ENCODE data around the gene TRRAP. TPM values are rescaled to one million over a fixed set of nuclear protein-coding genes. Genes with fewer than 3 reads are reported as not detected.

The TRRAP gene
- total and polyA plus RNA-seq, 8 donors = 4.3 to 38.0 (median 15.7) TPM

GRCh38 chr7:98879198-98879978, 1.1 kb downstream of the TRRAP start:
- DNase-seq = peak in 1 of 2 donors; percentile 80

GRCh38 chr7:98879979-98880315, 1.6 kb downstream of the TRRAP start:
- Histone ChIP-seq H3K4me1 (peaks cover 13 to 32% (median 27%) of the 10 kb centered on the region in 4 donors), H3K4me3 (peak overlapping the region; percentile 90 to 100 (median 94)), H3K9me3 (no peaks in the 10 kb centered on the region), H3K27ac (peak overlapping the region in 3 of 5 donors; percentile 91 to 96 (median 95)), H3K27me3 (no peaks in the 10 kb centered on the region), H3K36me3 (peaks cover 22 to 45% (median 42%) of the 10 kb centered on the region in 4 donors)
- DNase-seq = no peak
- intact Hi-C loops (cut with DNase I; ENCODE audit: low total_unique reads) = no loop called here
- TF ChIP-seq POLR2AphosphoS5 (IDR thresholded peaks at IDR 0.05) (no peak), POLR2A (IDR thresholded peaks at IDR 0.05) (no peak), EP300 (IDR thresholded peaks at IDR 0.05) (no peak), CTCF (IDR thresholded peaks at IDR 0.05) (no peak)
- 48 to 64% (median 57%) methylated on average over 9 of the region's 9 CpGs for WGBS, 5 donors

More at GRCh38 chr7:98879198-98879978, 1.1 kb downstream of the TRRAP start:
- Histone ChIP-seq H3K4me3 (peak overlapping the region; percentile 90 to 100 (median 94)), H3K27ac (peak overlapping the region; percentile 91 to 99 (median 96)), H3K36me3 (peaks cover 18 to 39% (median 37%) of the 10 kb centered on the region in 4 donors), H3K4me1 (peaks cover 13 to 28% (median 27%) of the 10 kb centered on the region in 4 donors), H3K9me3 (no peaks in the 10 kb centered on the region), H3K27me3 (no peaks in the 10 kb centered on the region)
- TF ChIP-seq CTCF (IDR thresholded peaks at IDR 0.05) = peak in 1 of 7 experiments; percentile 36
- no peak for TF ChIP-seq POLR2A (IDR thresholded peaks at IDR 0.05)
- no peak for TF ChIP-seq POLR2AphosphoS5 (IDR thresholded peaks at IDR 0.05)
- no peak for TF ChIP-seq EP300 (IDR thresholded peaks at IDR 0.05)
- intact Hi-C loops (cut with DNase I; ENCODE audit: low total_unique reads) = no loop called here
- WGBS, 5 donors = 0 to 3% (median 1%) methylated on average over 16 to 29 of the region's 29 CpGs

GRCh38 chr7:98880485-98880884, 2.2 kb downstream of the TRRAP start:
- H3K27ac ChIP-seq = no peak overlapping the region
- WGBS, 5 donors = 92 to 96% (median 93%) methylated on average over 8 of the region's 8 CpGs
- intact Hi-C loops (cut with DNase I; ENCODE audit: low total_unique reads) = no loop called here
- peak overlapping the region in 1 of 4 donors; percentile 97 for H3K4me3 ChIP-seq
- H3K4me1 ChIP-seq = peaks cover 13 to 32% (median 27%) of the 10 kb centered on the region in 4 donors
- H3K27me3 ChIP-seq = no peaks in the 10 kb centered on the region
- DNase-seq = no peak
- H3K36me3 ChIP-seq = peaks cover 22 to 50% (median 48%) of the 10 kb centered on the region in 4 donors
- TF ChIP-seq EP300 (IDR thresholded peaks at IDR 0.05) = no peak
- TF ChIP-seq CTCF (IDR thresholded peaks at IDR 0.05) = no peak
- no peak for TF ChIP-seq POLR2AphosphoS5 (IDR thresholded peaks at IDR 0.05)
- TF ChIP-seq POLR2A (IDR thresholded peaks at IDR 0.05) = no peak
- no peaks in the 10 kb centered on the region for H3K9me3 ChIP-seq

- intact Hi-C loops (cut with DNase I; ENCODE audit: low total_unique reads) = no loop called here
- TF ChIP-seq CTCF (IDR thresholded peaks at IDR 0.05) = no peak
- no peak for TF ChIP-seq POLR2A (IDR thresholded peaks at IDR 0.05)
- TF ChIP-seq EP300 (IDR thresholded peaks at IDR 0.05) = no peak
- TF ChIP-seq POLR2AphosphoS5 (IDR thresholded peaks at IDR 0.05) = no peak
- Histone ChIP-seq H3K4me3 (no peak overlapping the region), H3K27ac (no peak overlapping the region), H3K36me3 (peaks cover 22 to 62% (median 59%) of the 10 kb centered on the region in 4 donors), H3K27me3 (no peaks in the 10 kb centered on the region), H3K4me1 (peaks cover 13 to 33% (median 30%) of the 10 kb centered on the region in 4 donors), H3K9me3 (no peaks in the 10 kb centered on the region)
- no peak for DNase-seq
- 85 to 89% (median 88%) methylated on average over 9 of the region's 9 CpGs for WGBS, 5 donors
These were observed 3.4 kb downstream of the TRRAP start for GRCh38 chr7:98881561-98882315.
